Stomach (tissue), 9 donors: ENCODE data around the gene RPE65. TPM values are rescaled to one million over a fixed set of nuclear protein-coding genes. Genes with fewer than 3 reads are reported as not detected.
"Not testable (repeated sequence)": the region's sequence is repeated elsewhere in the genome, so short reads cannot be mapped to it uniquely, and the experiment has no call there.

Source experiments
- DNase-seq, 2 donors: peaks; one replicate each; pipeline versions ENCODE4 v3.0.0 to v3.0.0-alpha.2; 2013 to 2019
- H3K27ac ChIP-seq, 5 donors: fragments of 200-600 bp in 4 of 5; sonication (generic) in 4 of 5; one replicate each; pipeline ENCODE4 v1.5.1; 2013 to 2019; ENCODE audit warnings: mild to moderate bottlenecking in 1 of 5, moderate library complexity in 1 of 5
- H3K27me3 ChIP-seq, 3 donors: fragments of 200-600 bp; sonication (generic); one replicate each; pipeline ENCODE4 v1.5.1; 2017 to 2019; ENCODE audit warnings: mixed run types in 1 of 3
- H3K36me3 ChIP-seq, 4 donors: fragments of 200-600 bp; sonication (generic); 1 replicate in 3 of 4; 2 replicates in 1 of 4; pipeline ENCODE4 v1.5.1; 2016 to 2019
- H3K4me1 ChIP-seq, 4 donors: fragments of 200-600 bp; sonication (generic); one replicate each; pipeline ENCODE4 v1.5.1; 2016 to 2019
- H3K4me3 ChIP-seq, 4 donors: fragments of 200-600 bp; sonication (generic) in 3 of 4; one replicate each; pipeline ENCODE4 v1.5.1; 2016 to 2019; ENCODE audit warnings: mild to moderate bottlenecking in 1 of 4
- H3K9me3 ChIP-seq, 4 donors: fragments of 200-600 bp; sonication (generic); one replicate each; pipeline ENCODE4 v1.5.1; 2016 to 2019
- CTCF ChIP-seq, 7 experiments: fragments of 450-650 bp in 4 of 7; fragments of 200-600 bp in 3 of 7; sonication (generic) in 3 of 7; IDR thresholded peaks; one replicate each; pipeline ENCODE4 v1.5.1; 2016 to 2019; ENCODE audit warnings: antibody characterized with exemption in 7 of 7, control low read depth in 2 of 7, mild to moderate bottlenecking in 1 of 7
- EP300 ChIP-seq: sonication (generic); formaldehyde crosslinking; IDR thresholded peaks from one replicate; pipeline ENCODE4 v1.6.1; 2017; ENCODE audit warnings: antibody characterized with exemption
- POLR2A ChIP-seq, 4 donors: fragments of 450-650 bp; IDR thresholded peaks; one replicate each; pipeline ENCODE4 v1.6.1; 2016; ENCODE audit warnings: antibody characterized with exemption in 4 of 4, control low read depth in 2 of 4, mild to moderate bottlenecking in 1 of 4, moderate library complexity in 1 of 4
- POLR2AphosphoS5 ChIP-seq, 3 donors: sonication (generic); formaldehyde crosslinking; IDR thresholded peaks; one replicate each; pipeline ENCODE4 v1.6.1; 2016; ENCODE audit warnings: antibody characterized with exemption in 3 of 3
- WGBS, 5 donors: extraction: QIAGEN DNeasy Blood & Tissue Kit in 3 of 5; methylation state at CpG; one replicate each; pipeline versions ENCODE4 v1.1.5 to v1.1.7; 2013 to 2018; 5-methylcytosine and 5-hydroxymethylcytosine counted together
- intact Hi-C: fragments of 100-400 bp; cut with DNase I; formaldehyde crosslinking; loops from one replicate; pipeline ENCODE4 v1.15.1; 2023; ENCODE audit warnings: low total_unique reads
- polyA plus RNA-seq, 3 donors: library from polyadenylated mRNA; stranded (reverse); fragments of 200-250 nt; gene quantifications; one replicate each; pipeline ENCODE4 v1.2.3, GENCODE V29; 2013
- total RNA-seq, 5 donors: library from RNA; depleted of rRNA; stranded (reverse); fragments of >200 nt; gene quantifications; one replicate each; pipeline versions ENCODE4 v1.1.0 to v1.2.3, GENCODE V29; 2014 to 2016
- donor health status: healthy with polysubstance abuse.
- donor health status: Bipolar disorder and iron deficiency.
- donor health status: healthy.

RPE65 gene
- total and polyA plus RNA-seq, 8 donors, result 0.03 to 1.7 (median 0.46) TPM; not detected in 3

DNA sequence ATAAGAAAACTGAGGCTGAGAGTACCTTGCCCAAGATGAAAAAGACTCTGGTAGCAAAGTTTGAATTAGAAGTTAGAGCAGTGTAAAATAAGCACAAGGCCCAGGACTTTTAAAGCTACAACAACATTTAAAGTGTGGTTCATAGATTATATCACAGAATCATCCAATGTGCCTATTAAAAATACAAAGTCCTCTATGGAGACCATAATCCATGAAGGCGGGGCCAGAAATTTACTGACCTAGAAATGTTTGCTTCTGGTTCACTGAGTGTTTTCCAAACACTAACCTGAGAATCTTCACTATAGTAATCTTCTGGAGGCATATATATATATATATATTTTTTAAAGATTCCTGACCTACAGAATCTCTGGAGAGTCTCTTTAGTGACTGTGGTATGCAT lies 34.9 kb upstream of the RPE65 start:
- no peak for DNase-seq
- no peak overlapping the region for H3K27ac ChIP-seq
- 83 to 97% (median 95%) methylated on average over 1 of the region's 1 CpG for WGBS, 5 donors
- H3K9me3 ChIP-seq, result no peaks in the 10 kb centered on the region
- intact Hi-C loops, result no loop called here
- H3K4me1 ChIP-seq, result no peaks in the 10 kb centered on the region
- TF ChIP-seq CTCF (IDR thresholded peaks at IDR 0.05), result no peak
- no peak for TF ChIP-seq POLR2A (IDR thresholded peaks at IDR 0.05)
- no peak for TF ChIP-seq POLR2AphosphoS5 (IDR thresholded peaks at IDR 0.05)
- TF ChIP-seq EP300, result no peak
- no peak overlapping the region for H3K4me3 ChIP-seq
- peaks cover 0 to under 1% (median 0%) of the 10 kb centered on the region in 4 donors for H3K36me3 ChIP-seq
- H3K27me3 ChIP-seq, result no peaks in the 10 kb centered on the region

DNA sequence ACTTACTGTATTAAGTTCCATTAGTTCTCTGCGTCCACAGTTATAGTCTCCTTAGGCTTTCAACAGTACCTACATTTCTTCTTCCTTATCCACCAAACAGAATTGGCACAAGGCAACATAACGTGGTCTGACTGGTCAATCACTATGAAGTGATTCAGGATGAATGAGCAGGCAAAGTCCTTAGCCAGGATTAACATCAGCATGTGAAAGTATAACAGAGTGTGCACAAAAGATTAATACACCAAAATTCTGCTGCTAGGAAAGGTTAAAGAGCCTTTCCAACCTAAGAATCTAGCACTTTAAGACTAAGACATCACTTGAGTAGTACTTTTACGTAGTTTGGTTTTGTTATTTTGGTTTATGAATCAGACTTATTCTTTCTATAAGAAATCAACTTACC lies 31.3 kb upstream of the RPE65 start:
- no peaks in the 10 kb centered on the region for H3K9me3 ChIP-seq
- H3K4me1 ChIP-seq, result no peaks in the 10 kb centered on the region
- H3K27ac ChIP-seq, result no peak overlapping the region
- TF ChIP-seq POLR2AphosphoS5 (IDR thresholded peaks at IDR 0.05) (no peak), EP300 (no peak), CTCF (IDR thresholded peaks at IDR 0.05) (no peak), POLR2A (IDR thresholded peaks at IDR 0.05) (no peak)
- peaks cover 0 to 7% (median 0%) of the 10 kb centered on the region in 4 donors for H3K36me3 ChIP-seq
- DNase-seq, result no peak
- 84 to 96% (median 92%) methylated on average over 3 of the region's 3 CpGs for WGBS, 5 donors
- intact Hi-C loops, result no loop called here
- no peaks in the 10 kb centered on the region for H3K27me3 ChIP-seq
- H3K4me3 ChIP-seq, result no peak overlapping the region

- H3K9me3 ChIP-seq, result no peaks in the 10 kb centered on the region
- peaks cover 0 to 7% (median 0%) of the 10 kb centered on the region in 4 donors for H3K36me3 ChIP-seq
- no peak overlapping the region for H3K27ac ChIP-seq
- H3K4me3 ChIP-seq, result no peak overlapping the region
- DNase-seq, result no peak
- no peaks in the 10 kb centered on the region for H3K27me3 ChIP-seq
- no peak for TF ChIP-seq POLR2AphosphoS5 (IDR thresholded peaks at IDR 0.05)
- TF ChIP-seq POLR2A (IDR thresholded peaks at IDR 0.05), result no peak
- no peak for TF ChIP-seq EP300
- no peak for TF ChIP-seq CTCF (IDR thresholded peaks at IDR 0.05)
- intact Hi-C loops, result no loop called here
- no peaks in the 10 kb centered on the region for H3K4me1 ChIP-seq
- WGBS, 5 donors, result 91 to 99% (median 98%) methylated on average over 2 of the region's 2 CpGs
These were observed 29.7 kb upstream of the RPE65 start for GRCh38 chr1:68479501-68479900.

DNA sequence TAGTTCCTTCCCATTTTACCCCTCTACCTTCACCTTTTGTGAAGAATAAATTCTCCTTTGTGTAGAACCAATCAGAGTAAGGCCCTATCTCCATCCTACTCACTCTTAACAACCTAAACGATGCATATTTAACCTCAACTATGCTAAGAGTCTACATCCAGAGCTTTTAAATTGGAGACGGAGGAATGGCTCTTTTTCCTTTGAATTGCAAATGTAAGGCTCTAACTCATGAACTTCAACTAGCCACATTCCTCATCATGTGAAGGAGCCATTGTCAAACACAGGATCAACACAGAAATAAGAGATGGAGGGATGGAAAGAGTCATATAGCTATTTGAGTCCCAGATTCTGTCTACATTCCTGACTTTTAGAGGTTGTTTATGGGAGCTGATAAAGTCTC lies 28.9 kb upstream of the RPE65 start:
- Histone ChIP-seq H3K27me3 (no peaks in the 10 kb centered on the region), H3K4me1 (no peaks in the 10 kb centered on the region), H3K27ac (no peak overlapping the region), H3K4me3 (no peak overlapping the region), H3K9me3 (no peaks in the 10 kb centered on the region), H3K36me3 (peaks cover 0 to 7% (median 0%) of the 10 kb centered on the region in 4 donors)
- intact Hi-C loops, result no loop called here
- 93 to 97% (median 96%) methylated on average over 2 of the region's 2 CpGs for WGBS, 5 donors
- no peak for TF ChIP-seq POLR2A (IDR thresholded peaks at IDR 0.05)
- TF ChIP-seq EP300, result no peak
- no peak for TF ChIP-seq CTCF (IDR thresholded peaks at IDR 0.05)
- TF ChIP-seq POLR2AphosphoS5 (IDR thresholded peaks at IDR 0.05), result no peak
- DNase-seq, result no peak

GRCh38 chr1:68476626-68477025 lies 26.9 kb upstream of the RPE65 start:
- H3K4me1 ChIP-seq, DNase-seq, H3K36me3 ChIP-seq, H3K27ac ChIP-seq, H3K4me3 ChIP-seq, intact Hi-C loops, H3K9me3 ChIP-seq, H3K27me3 ChIP-seq: not testable (repeated sequence)
- 47 to 66% (median 54%) methylated on average over 2 of the region's 2 CpGs for WGBS, 5 donors
